Aorta (tissue), 5 donors: ENCODE results near the gene CPVL. TPM values are rescaled to one million over a fixed set of nuclear protein-coding genes. Genes with fewer than 3 reads are reported as not detected.

Experiments
- ATAC-seq: fragments of 200-7000 bp; cut with Tn5 transposase; one replicate; pipeline ENCODE4 v1.9.1; 2022; ENCODE audit warnings: moderate library complexity; ENCODE audit not compliant: low FRiP score
- DNase-seq, 2 donors: peaks; one replicate each; pipeline ENCODE4 v3.0.0-alpha.2; 2020
- H3K27ac ChIP-seq, 2 donors: one replicate each; pipeline ENCODE4 v1.5.1; 2013; ENCODE audit warnings: low read length in 2 of 2, mild to moderate bottlenecking in 2 of 2, moderate library complexity in 2 of 2, control low read depth in 1 of 2, inconsistent platforms in 1 of 2, low read depth in 1 of 2
- H3K27me3 ChIP-seq, 2 donors: one replicate each; pipeline ENCODE4 v1.6.1; 2013; ENCODE audit warnings: control low read depth in 1 of 2, low read length in 1 of 2, mild to moderate bottlenecking in 1 of 2, moderate library complexity in 1 of 2; ENCODE audit not compliant: insufficient read depth in 2 of 2, control insufficient read depth in 1 of 2
- H3K36me3 ChIP-seq, 2 donors: one replicate each; pipeline ENCODE4 v1.6.1; 2013; ENCODE audit warnings: control low read depth in 1 of 2, low read length in 1 of 2, mild to moderate bottlenecking in 1 of 2; ENCODE audit not compliant: insufficient read depth in 2 of 2, control insufficient read depth in 1 of 2
- H3K4me1 ChIP-seq, 2 donors: one replicate each; pipeline ENCODE4 v1.6.1; 2013; ENCODE audit warnings: low read length in 2 of 2, control low read depth in 1 of 2, mild to moderate bottlenecking in 1 of 2, moderate library complexity in 1 of 2; ENCODE audit not compliant: insufficient read depth in 2 of 2, control insufficient read depth in 1 of 2
- H3K4me3 ChIP-seq, 2 donors: one replicate each; pipeline ENCODE4 v1.5.1; 2013; ENCODE audit warnings: low read length in 2 of 2, control low read depth in 1 of 2, mild to moderate bottlenecking in 1 of 2
- H3K9me3 ChIP-seq: one replicate; pipeline ENCODE4 v1.6.1; 2013; ENCODE audit warnings: mild to moderate bottlenecking, low read length; ENCODE audit not compliant: control insufficient read depth
- WGBS, 2 donors: extraction: QIAGEN DNeasy Blood & Tissue Kit; methylation state at CpG; one replicate each; pipeline ENCODE4 v1.1.7; 2013; 5-methylcytosine and 5-hydroxymethylcytosine counted together
- intact Hi-C, 2 donors: fragments of 100-400 bp; cut with DNase I; formaldehyde crosslinking; loops; one replicate each; pipeline versions ENCODE4 v1.14.2 to v1.15.0; 2022
- polyA plus RNA-seq, 2 donors: library from polyadenylated mRNA; stranded (reverse); fragments of 200-250 nt; gene quantifications; one replicate each; pipeline ENCODE4 v1.2.3, GENCODE V29; 2013
- total RNA-seq, 2 donors: library from RNA; stranded (reverse); fragmentation: NEBNext Ultra II Directional; extraction: Animal tissue kit (Norgen Biotek cat#: 25700); gene quantifications; one replicate each; pipeline ENCODE4 v1.2.1, GENCODE V29; 2021
- donor health status: healthy with polysubstance abuse.
- donor health status: Bipolar disorder and iron deficiency.
- donor health status: DM: no; HTN: no; CAD: no.
- donor health status: DM: no; HTN: no; CAD: no.
- donor health status: DM: yes; HTN: yes; CAD: no.

The CPVL gene
- total and polyA plus RNA-seq, 4 donors, result 2.7 to 50.2 (median 24.3) TPM

GRCh38 chr7:29135846-29136245 lies 10.5 kb downstream of the CPVL start:
- Histone ChIP-seq H3K4me1 (no peaks in the 10 kb centered on the region), H3K4me3 (no peak overlapping the region), H3K9me3 (peaks cover 2% of the 10 kb centered on the region), H3K27me3 (no peaks in the 10 kb centered on the region), H3K36me3 (no peaks in the 10 kb centered on the region), H3K27ac (no peak overlapping the region)
- intact Hi-C loops, result no loop called here
- 93 to 97% methylated on average over 1 of the region's 1 CpG for WGBS, 2 donors
- ATAC-seq (no peak), DNase-seq (no peak)

- no peak for ATAC-seq
- H3K4me3 ChIP-seq, result no peak overlapping the region
- WGBS, 2 donors, result 73 to 75% methylated on average over 3 of the region's 3 CpGs
- no peaks in the 10 kb centered on the region for H3K27me3 ChIP-seq
- no peak overlapping the region for H3K27ac ChIP-seq
- no peaks in the 10 kb centered on the region for H3K4me1 ChIP-seq
- DNase-seq, result no peak
- peaks cover 3% of the 10 kb centered on the region for H3K9me3 ChIP-seq
- no peaks in the 10 kb centered on the region for H3K36me3 ChIP-seq
- intact Hi-C loops, result no loop called here
Measured at GRCh38 chr7:29132980-29133379, 13.4 kb downstream of the CPVL start.

GRCh38 chr7:29131678-29132077 lies 14.7 kb downstream of the CPVL start:
- no peaks in the 10 kb centered on the region for H3K4me1 ChIP-seq
- ATAC-seq (no peak), DNase-seq (no peak)
- no peaks in the 10 kb centered on the region for H3K27me3 ChIP-seq
- WGBS, 2 donors, result 85 to 93% methylated on average over 5 of the region's 5 CpGs
- H3K9me3 ChIP-seq, result peaks cover 1% of the 10 kb centered on the region
- H3K36me3 ChIP-seq, result no peaks in the 10 kb centered on the region
- intact Hi-C loops, result no loop called here
- no peak overlapping the region for H3K27ac ChIP-seq
- no peak overlapping the region for H3K4me3 ChIP-seq

- Histone ChIP-seq H3K4me1 (no peaks in the 10 kb centered on the region), H3K27ac (no peak overlapping the region), H3K9me3 (peaks cover 1% of the 10 kb centered on the region), H3K36me3 (no peaks in the 10 kb centered on the region), H3K4me3 (no peak overlapping the region), H3K27me3 (no peaks in the 10 kb centered on the region)
- intact Hi-C loops, result no loop called here
- WGBS, 2 donors, result 75 to 89% methylated on average over 1 of the region's 1 CpG
- DNase-seq (no peak), ATAC-seq (no peak)
Measured at GRCh38 chr7:29130096-29130495, 16.2 kb downstream of the CPVL start.

GRCh38 chr7:29127527-29127926 lies 18.8 kb downstream of the CPVL start:
- WGBS, 2 donors, result 65 to 66% methylated on average over 4 of the region's 4 CpGs
- Histone ChIP-seq H3K4me1 (no peaks in the 10 kb centered on the region), H3K4me3 (no peak overlapping the region), H3K9me3 (peaks cover 1% of the 10 kb centered on the region), H3K36me3 (no peaks in the 10 kb centered on the region), H3K27ac (no peak overlapping the region), H3K27me3 (no peaks in the 10 kb centered on the region)
- DNase-seq (no peak), ATAC-seq (no peak)
- intact Hi-C loops, result no loop called here

- Histone ChIP-seq H3K4me1 (no peaks in the 10 kb centered on the region), H3K9me3 (peaks cover 1% of the 10 kb centered on the region), H3K27me3 (no peaks in the 10 kb centered on the region), H3K27ac (no peak overlapping the region), H3K36me3 (no peaks in the 10 kb centered on the region), H3K4me3 (no peak overlapping the region)
- WGBS, 2 donors, result 91 to 93% methylated on average over 3 of the region's 3 CpGs
- ATAC-seq (no peak), DNase-seq (no peak)
- intact Hi-C loops, result no loop called here
Measured at GRCh38 chr7:29126804-29127203, 19.5 kb downstream of the CPVL start.

- Histone ChIP-seq H3K27me3 (no peaks in the 10 kb centered on the region), H3K9me3 (no peaks in the 10 kb centered on the region), H3K36me3 (no peaks in the 10 kb centered on the region), H3K4me1 (no peaks in the 10 kb centered on the region), H3K4me3 (no peak overlapping the region), H3K27ac (no peak overlapping the region)
- 84 to 86% methylated on average over 1 of the region's 1 CpG for WGBS, 2 donors
- no peak for DNase-seq
- ATAC-seq, result no peak
- intact Hi-C loops, result no loop called here
Measured at GRCh38 chr7:29123626-29124190, 22.6 kb downstream of the CPVL start.

GRCh38 chr7:29122759-29123158 lies 23.6 kb downstream of the CPVL start:
- Histone ChIP-seq H3K27ac (no peak overlapping the region), H3K4me3 (no peak overlapping the region), H3K36me3 (no peaks in the 10 kb centered on the region), H3K9me3 (no peaks in the 10 kb centered on the region), H3K4me1 (no peaks in the 10 kb centered on the region), H3K27me3 (no peaks in the 10 kb centered on the region)
- WGBS, 2 donors, result 90 to 93% methylated on average over 2 of the region's 2 CpGs
- intact Hi-C loops, result no loop called here
- ATAC-seq (no peak), DNase-seq (no peak)

GRCh38 chr7:29122081-29122480 lies 24.3 kb downstream of the CPVL start:
- intact Hi-C loops, result no loop called here
- H3K9me3 ChIP-seq, result no peaks in the 10 kb centered on the region
- DNase-seq, result no peak
- no peak overlapping the region for H3K27ac ChIP-seq
- H3K4me1 ChIP-seq, result no peaks in the 10 kb centered on the region
- H3K36me3 ChIP-seq, result no peaks in the 10 kb centered on the region
- 60% methylated on average over 5 of the region's 5 CpGs for WGBS, 2 donors
- no peak overlapping the region for H3K4me3 ChIP-seq
- ATAC-seq, result no peak
- no peaks in the 10 kb centered on the region for H3K27me3 ChIP-seq
